Measurements from ENCODE around the gene RFX4.

Gene RFX4

DNA sequence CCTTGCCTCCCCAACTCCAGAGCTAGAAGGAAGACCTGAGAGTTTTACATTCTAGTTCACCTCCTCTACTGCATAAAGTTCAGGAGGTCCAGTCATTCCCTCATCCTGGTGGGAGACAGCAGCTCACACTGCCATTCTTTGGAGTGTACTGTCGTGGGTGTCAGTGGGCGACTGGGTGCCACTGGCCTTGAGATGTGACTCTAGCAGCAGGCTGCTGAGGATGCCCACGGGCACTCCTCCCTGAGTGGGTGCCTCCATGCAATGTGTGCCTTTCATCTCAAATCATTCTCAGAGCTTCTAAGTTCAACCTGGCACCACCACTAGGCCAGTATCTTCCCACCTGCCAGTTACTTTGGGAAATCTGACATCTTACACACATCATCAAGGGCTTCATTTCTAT is 12.5 kb downstream of the RFX4 start:
- no peaks in the 10 kb centered on the region for H3K79me1 ChIP-seq (ENCODE audit: low read length)
- no peak overlapping the region for H2AK5ac ChIP-seq (ENCODE audit: low read length)
- H3K9ac ChIP-seq (ENCODE audit: low read length): no peak overlapping the region
- H4K12ac ChIP-seq (ENCODE audit: low read depth, low read length): no peak overlapping the region
- H3K4ac ChIP-seq (ENCODE audit: low read depth, low read length): no peak overlapping the region
- no peaks in the 10 kb centered on the region for H3K36me3 ChIP-seq (ENCODE audit: control insufficient read depth in 1 of 2, insufficient read depth in 2 of 2, low read length in 2 of 2)
- DNase-seq: no peak
- WGBS (ENCODE audit: extremely low coverage, insufficient coverage, insufficient read length): no CpG with 5 or more reads among the region's 3 CpGs
- H2BK5ac ChIP-seq (ENCODE audit: low read depth, low read length, poor library complexity): no peak overlapping the region
- H2AFZ ChIP-seq (ENCODE audit: insufficient read depth, low read length, poor library complexity): no peak overlapping the region
- H4K91ac ChIP-seq (ENCODE audit: low read depth, low read length): no peak overlapping the region
- H3K18ac ChIP-seq (ENCODE audit: low read length): no peak overlapping the region
- H4K8ac ChIP-seq (ENCODE audit: low read depth, low read length): no peak overlapping the region
- H3K4me3 ChIP-seq (ENCODE audit: low read depth, low read length): no peak overlapping the region
- H3K27me3 ChIP-seq (ENCODE audit: insufficient read depth, low read length): no peaks in the 10 kb centered on the region
- H2BK120ac ChIP-seq (ENCODE audit: insufficient read depth, low read length, poor library complexity): no peak overlapping the region
- no peak overlapping the region for H3K4me2 ChIP-seq (ENCODE audit: low read length)
- H3K27ac ChIP-seq (ENCODE audit: low read depth, low read length): no peak overlapping the region
- H3K23ac ChIP-seq (ENCODE audit: low read length): no peak overlapping the region
- H3K79me2 ChIP-seq (ENCODE audit: control insufficient read depth, insufficient read depth, low read length, poor library complexity): no peaks in the 10 kb centered on the region
- H3K14ac ChIP-seq (ENCODE audit: low read length): no peak overlapping the region
- no peaks in the 10 kb centered on the region for H3K9me3 ChIP-seq (ENCODE audit: insufficient read depth, low read depth, low read length)
- H2BK12ac ChIP-seq (ENCODE audit: low read length): no peak overlapping the region
- H3K4me1 ChIP-seq (ENCODE audit: control insufficient read depth in 1 of 2, insufficient read depth in 2 of 2, low read length in 2 of 2): no peaks in the 10 kb centered on the region

- no peak overlapping the region for H2BK120ac ChIP-seq (ENCODE audit: insufficient read depth, low read length, poor library complexity)
- WGBS (ENCODE audit: extremely low coverage, insufficient coverage, insufficient read length): no CpG with 5 or more reads among the region's 5 CpGs
- H3K4me1 ChIP-seq (ENCODE audit: control insufficient read depth in 1 of 2, insufficient read depth in 2 of 2, low read length in 2 of 2): peaks cover 11 to 19% of the 10 kb centered on the region in 2 experiments
- no peak overlapping the region for H3K9ac ChIP-seq (ENCODE audit: low read length)
- H2BK5ac ChIP-seq (ENCODE audit: low read depth, low read length, poor library complexity): no peak overlapping the region
- no peak overlapping the region for H3K4ac ChIP-seq (ENCODE audit: low read depth, low read length)
- no peaks in the 10 kb centered on the region for H3K79me1 ChIP-seq (ENCODE audit: low read length)
- no peaks in the 10 kb centered on the region for H3K36me3 ChIP-seq (ENCODE audit: control insufficient read depth in 1 of 2, insufficient read depth in 2 of 2, low read length in 2 of 2)
- no peak overlapping the region for H3K23ac ChIP-seq (ENCODE audit: low read length)
- DNase-seq: peak in 1 of 2 donors; percentile 12
- H3K4me2 ChIP-seq (ENCODE audit: low read length): no peak overlapping the region
- no peak overlapping the region for H2BK12ac ChIP-seq (ENCODE audit: low read length)
- no peak overlapping the region for H2AFZ ChIP-seq (ENCODE audit: insufficient read depth, low read length, poor library complexity)
- H3K27me3 ChIP-seq (ENCODE audit: insufficient read depth, low read length): no peaks in the 10 kb centered on the region
- H2AK5ac ChIP-seq (ENCODE audit: low read length): no peak overlapping the region
- H4K8ac ChIP-seq (ENCODE audit: low read depth, low read length): no peak overlapping the region
- H3K14ac ChIP-seq (ENCODE audit: low read length): no peak overlapping the region
- H3K79me2 ChIP-seq (ENCODE audit: control insufficient read depth, insufficient read depth, low read length, poor library complexity): no peaks in the 10 kb centered on the region
- H3K9me3 ChIP-seq (ENCODE audit: insufficient read depth, low read depth, low read length): no peaks in the 10 kb centered on the region
- H3K4me3 ChIP-seq (ENCODE audit: low read depth, low read length): no peak overlapping the region
- no peak overlapping the region for H3K18ac ChIP-seq (ENCODE audit: low read length)
- H3K27ac ChIP-seq (ENCODE audit: low read depth, low read length): no peak overlapping the region
- no peak overlapping the region for H4K91ac ChIP-seq (ENCODE audit: low read depth, low read length)
- no peak overlapping the region for H4K12ac ChIP-seq (ENCODE audit: low read depth, low read length)
Observed at GRCh38 chr12:106598003-106598402, 15.2 kb downstream of the RFX4 start.

DNA sequence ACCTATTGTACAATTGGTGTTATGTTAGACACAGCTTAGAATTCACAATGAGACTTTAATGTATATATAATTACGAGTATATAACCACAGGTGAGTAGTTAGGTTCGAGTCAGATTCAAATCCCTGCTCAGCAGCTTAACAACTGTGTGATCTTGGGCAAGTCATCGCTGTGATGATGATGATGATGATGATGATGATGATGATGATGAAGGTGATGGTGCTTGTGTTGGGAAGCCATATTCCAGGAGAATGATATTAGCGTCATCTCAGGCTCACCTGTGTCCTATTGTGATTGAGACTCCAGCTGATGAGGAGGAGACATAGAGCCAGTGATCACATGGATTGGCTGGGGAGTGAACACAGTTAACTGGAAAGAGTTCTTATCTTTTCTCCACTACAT is 16.5 kb downstream of the RFX4 start:
- Histone ChIP-seq H3K14ac (ENCODE audit: low read length) (no peak overlapping the region), H2BK120ac (ENCODE audit: insufficient read depth, low read length, poor library complexity) (no peak overlapping the region), H3K4me2 (ENCODE audit: low read length) (no peak overlapping the region), H3K79me2 (ENCODE audit: control insufficient read depth, insufficient read depth, low read length, poor library complexity) (no peaks in the 10 kb centered on the region), H3K4me1 (ENCODE audit: control insufficient read depth in 1 of 2, insufficient read depth in 2 of 2, low read length in 2 of 2) (peaks cover 11 to 19% of the 10 kb centered on the region in 2 experiments), H3K4me3 (ENCODE audit: low read depth, low read length) (no peak overlapping the region), H3K36me3 (ENCODE audit: control insufficient read depth in 1 of 2, insufficient read depth in 2 of 2, low read length in 2 of 2) (no peaks in the 10 kb centered on the region), H3K9me3 (ENCODE audit: insufficient read depth, low read depth, low read length) (no peaks in the 10 kb centered on the region), H3K9ac (ENCODE audit: low read length) (no peak overlapping the region), H3K4ac (ENCODE audit: low read depth, low read length) (no peak overlapping the region), H3K23ac (ENCODE audit: low read length) (no peak overlapping the region), H4K91ac (ENCODE audit: low read depth, low read length) (no peak overlapping the region), H3K79me1 (ENCODE audit: low read length) (no peaks in the 10 kb centered on the region), H3K27ac (ENCODE audit: low read depth, low read length) (no peak overlapping the region), H4K8ac (ENCODE audit: low read depth, low read length) (no peak overlapping the region), H2BK12ac (ENCODE audit: low read length) (no peak overlapping the region), H4K12ac (ENCODE audit: low read depth, low read length) (no peak overlapping the region), H2AK5ac (ENCODE audit: low read length) (no peak overlapping the region), H2AFZ (ENCODE audit: insufficient read depth, low read length, poor library complexity) (no peak overlapping the region), H3K18ac (ENCODE audit: low read length) (no peak overlapping the region), H2BK5ac (ENCODE audit: low read depth, low read length, poor library complexity) (no peak overlapping the region), H3K27me3 (ENCODE audit: insufficient read depth, low read length) (no peaks in the 10 kb centered on the region)
- no CpG with 5 or more reads among the region's 4 CpGs for WGBS (ENCODE audit: extremely low coverage, insufficient coverage, insufficient read length)
- no peak for DNase-seq

- Histone ChIP-seq H2AFZ (ENCODE audit: insufficient read depth, low read length, poor library complexity) (no peak overlapping the region), H4K91ac (ENCODE audit: low read depth, low read length) (no peak overlapping the region), H2AK5ac (ENCODE audit: low read length) (no peak overlapping the region), H3K18ac (ENCODE audit: low read length) (no peak overlapping the region), H3K9ac (ENCODE audit: low read length) (no peak overlapping the region), H4K12ac (ENCODE audit: low read depth, low read length) (no peak overlapping the region), H3K36me3 (ENCODE audit: control insufficient read depth in 1 of 2, insufficient read depth in 2 of 2, low read length in 2 of 2) (no peaks in the 10 kb centered on the region), H4K8ac (ENCODE audit: low read depth, low read length) (no peak overlapping the region), H3K4ac (ENCODE audit: low read depth, low read length) (no peak overlapping the region), H3K4me1 (ENCODE audit: control insufficient read depth in 1 of 2, insufficient read depth in 2 of 2, low read length in 2 of 2) (peaks cover 11 to 19% of the 10 kb centered on the region in 2 experiments), H3K9me3 (ENCODE audit: insufficient read depth, low read depth, low read length) (no peaks in the 10 kb centered on the region), H3K23ac (ENCODE audit: low read length) (no peak overlapping the region), H3K27ac (ENCODE audit: low read depth, low read length) (no peak overlapping the region), H2BK120ac (ENCODE audit: insufficient read depth, low read length, poor library complexity) (no peak overlapping the region), H3K27me3 (ENCODE audit: insufficient read depth, low read length) (no peaks in the 10 kb centered on the region), H2BK12ac (ENCODE audit: low read length) (no peak overlapping the region), H3K4me2 (ENCODE audit: low read length) (no peak overlapping the region), H3K79me2 (ENCODE audit: control insufficient read depth, insufficient read depth, low read length, poor library complexity) (no peaks in the 10 kb centered on the region), H3K4me3 (ENCODE audit: low read depth, low read length) (no peak overlapping the region), H3K79me1 (ENCODE audit: low read length) (no peaks in the 10 kb centered on the region), H3K14ac (ENCODE audit: low read length) (no peak overlapping the region), H2BK5ac (ENCODE audit: low read depth, low read length, poor library complexity) (no peak overlapping the region)
- WGBS (ENCODE audit: extremely low coverage, insufficient coverage, insufficient read length): no CpG with 5 or more reads among the region's 5 CpGs
- no peak for DNase-seq
Observed at GRCh38 chr12:106600503-106600902, 17.7 kb downstream of the RFX4 start.

Data from trophoblast cell (in vitro differentiated cells and primary cell).